Fibroblast of the aortic adventitia (primary cell): ENCODE data around the gene BAHCC1. TPM values are rescaled to one million over a fixed set of nuclear protein-coding genes. Genes with fewer than 3 reads are reported as not detected.

Source experiments
- DNase-seq: peaks from one replicate; pipeline ENCODE4 v3.0.0-alpha.2; 2010; ENCODE audit warnings: low read depth
- H3K4me3 ChIP-seq: 2 replicates; pipeline ENCODE4 v1.5.1; 2011; ENCODE audit warnings: low read depth, mild to moderate bottlenecking, control low read depth, low read length, moderate library complexity
- total RNA-seq: library from RNA; depleted of rRNA; stranded (reverse); fragments of >200 nt; gene quantifications from 2 replicates; pipeline ENCODE4 v1.2.3, GENCODE V29; 2012; ENCODE audit warnings: low replicate concordance
- TF ChIP-seq, protein P1 (sequence below): IDR thresholded peaks from 2 replicates; pipeline ENCODE4 v1.5.1; 2011; ENCODE audit warnings: mild to moderate bottlenecking, low read length, control low read depth, inconsistent platforms; ENCODE audit not compliant: insufficient read depth

The BAHCC1 gene
- total RNA-seq, 1 donor, result 11.7 TPM

DNA sequence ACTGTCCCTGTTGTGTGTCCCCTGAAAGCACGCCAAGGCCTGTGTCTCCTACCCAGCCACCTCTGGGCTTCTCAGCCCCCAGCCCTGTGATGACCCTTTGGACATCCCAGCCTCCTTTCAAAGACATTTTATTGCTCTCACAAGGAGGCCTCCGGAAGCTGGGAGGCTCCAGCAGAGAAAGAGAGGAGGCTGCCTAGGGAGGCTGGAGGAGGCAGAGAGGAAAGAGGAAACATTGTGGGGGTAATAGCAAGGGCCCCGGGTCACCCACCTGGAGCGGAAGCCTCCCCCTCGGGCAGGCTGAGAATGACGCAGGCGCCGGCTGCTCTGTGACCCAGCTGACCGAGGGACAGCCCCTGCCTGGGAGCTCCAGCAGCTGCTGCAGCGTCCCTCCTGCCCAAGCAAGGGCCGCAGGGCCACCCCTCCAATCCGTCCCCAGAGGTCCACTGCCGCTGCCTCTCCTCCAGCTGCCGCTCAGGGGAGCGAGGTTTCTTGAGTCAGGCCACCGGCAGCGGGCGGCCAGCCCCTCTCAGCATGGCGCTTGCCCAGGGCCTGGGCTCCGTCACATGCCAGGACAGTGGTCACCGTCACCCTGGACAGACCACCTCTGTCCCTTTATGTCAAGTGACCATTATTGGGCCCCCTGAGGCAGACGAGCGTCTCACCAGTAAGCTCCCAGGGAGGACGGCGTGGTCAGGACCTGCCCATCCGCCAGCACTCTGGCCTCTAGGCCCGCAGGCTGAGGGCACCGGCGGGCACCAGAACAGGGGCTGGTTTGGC, 88.0 kb downstream of the BAHCC1 start:
- TF ChIP-seq, protein P1, sequence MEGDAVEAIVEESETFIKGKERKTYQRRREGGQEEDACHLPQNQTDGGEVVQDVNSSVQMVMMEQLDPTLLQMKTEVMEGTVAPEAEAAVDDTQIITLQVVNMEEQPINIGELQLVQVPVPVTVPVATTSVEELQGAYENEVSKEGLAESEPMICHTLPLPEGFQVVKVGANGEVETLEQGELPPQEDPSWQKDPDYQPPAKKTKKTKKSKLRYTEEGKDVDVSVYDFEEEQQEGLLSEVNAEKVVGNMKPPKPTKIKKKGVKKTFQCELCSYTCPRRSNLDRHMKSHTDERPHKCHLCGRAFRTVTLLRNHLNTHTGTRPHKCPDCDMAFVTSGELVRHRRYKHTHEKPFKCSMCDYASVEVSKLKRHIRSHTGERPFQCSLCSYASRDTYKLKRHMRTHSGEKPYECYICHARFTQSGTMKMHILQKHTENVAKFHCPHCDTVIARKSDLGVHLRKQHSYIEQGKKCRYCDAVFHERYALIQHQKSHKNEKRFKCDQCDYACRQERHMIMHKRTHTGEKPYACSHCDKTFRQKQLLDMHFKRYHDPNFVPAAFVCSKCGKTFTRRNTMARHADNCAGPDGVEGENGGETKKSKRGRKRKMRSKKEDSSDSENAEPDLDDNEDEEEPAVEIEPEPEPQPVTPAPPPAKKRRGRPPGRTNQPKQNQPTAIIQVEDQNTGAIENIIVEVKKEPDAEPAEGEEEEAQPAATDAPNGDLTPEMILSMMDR, result no peak
- DNase-seq, result no peak
- H3K4me3 ChIP-seq, result no peak overlapping the region

DNA sequence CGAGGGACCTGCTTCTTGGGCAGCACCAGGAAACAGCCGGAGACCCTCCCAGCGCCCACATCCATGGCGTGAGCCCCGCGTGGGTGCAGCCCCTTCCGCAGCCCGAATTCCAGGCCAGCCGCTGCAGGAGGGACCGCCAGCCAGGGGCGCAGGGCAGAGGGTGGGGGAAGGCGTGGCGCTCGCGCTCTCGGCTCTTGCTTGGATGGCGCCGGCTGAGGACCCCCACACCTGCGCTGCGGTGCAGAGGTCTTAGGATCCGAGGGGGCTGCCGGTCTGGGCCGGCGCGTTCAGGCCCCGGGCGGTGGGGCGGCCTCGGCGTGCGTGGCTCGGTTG, 88.6 kb downstream of the BAHCC1 start:
- peak overlapping the region; percentile 36 for H3K4me3 ChIP-seq
- no peak for DNase-seq
- TF ChIP-seq, protein P1, result no peak

DNA sequence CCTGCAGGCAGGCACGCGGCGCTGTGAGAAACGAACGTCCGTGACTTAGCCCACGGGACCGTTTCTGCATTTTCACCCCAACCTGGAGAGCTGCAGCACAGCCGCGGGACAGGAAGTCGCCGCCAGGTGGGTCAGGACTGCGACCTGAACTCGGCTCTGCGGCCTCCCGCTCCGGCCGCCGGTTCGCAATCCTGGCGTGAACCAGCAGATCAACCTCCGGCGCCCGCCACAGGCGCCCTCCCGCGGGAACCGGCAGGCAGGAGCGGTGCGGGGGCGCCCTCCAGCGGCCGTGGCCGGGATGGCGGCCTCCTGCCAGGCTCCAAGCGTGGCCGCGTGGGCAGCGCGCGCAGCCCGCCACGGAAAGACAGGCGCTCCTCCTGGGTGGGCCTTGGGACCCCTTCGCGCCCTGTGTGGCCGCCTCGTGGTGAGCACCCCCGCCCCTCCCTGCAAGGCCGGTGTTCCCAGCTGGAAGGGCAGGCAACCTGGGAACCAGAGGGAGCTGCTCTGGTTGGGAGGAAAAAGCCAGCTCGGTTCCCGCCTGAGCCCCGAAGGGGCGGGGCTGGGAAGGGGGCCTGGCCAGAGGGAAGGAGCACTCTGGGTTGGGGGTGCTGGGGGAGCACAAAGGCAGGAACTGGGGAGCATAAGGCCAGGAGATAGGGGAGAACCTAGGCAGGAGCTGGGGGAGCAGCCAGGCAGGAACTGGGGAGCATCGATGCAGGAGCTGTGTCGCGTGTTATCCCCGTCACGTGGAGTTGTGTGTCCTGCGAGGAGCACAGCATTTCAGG, 89.1 kb downstream of the BAHCC1 start:
- peak; percentile 77 for DNase-seq
- H3K4me3 ChIP-seq, result peak overlapping the region; percentile 57
- TF ChIP-seq, protein P1, result peak; percentile 60

DNA sequence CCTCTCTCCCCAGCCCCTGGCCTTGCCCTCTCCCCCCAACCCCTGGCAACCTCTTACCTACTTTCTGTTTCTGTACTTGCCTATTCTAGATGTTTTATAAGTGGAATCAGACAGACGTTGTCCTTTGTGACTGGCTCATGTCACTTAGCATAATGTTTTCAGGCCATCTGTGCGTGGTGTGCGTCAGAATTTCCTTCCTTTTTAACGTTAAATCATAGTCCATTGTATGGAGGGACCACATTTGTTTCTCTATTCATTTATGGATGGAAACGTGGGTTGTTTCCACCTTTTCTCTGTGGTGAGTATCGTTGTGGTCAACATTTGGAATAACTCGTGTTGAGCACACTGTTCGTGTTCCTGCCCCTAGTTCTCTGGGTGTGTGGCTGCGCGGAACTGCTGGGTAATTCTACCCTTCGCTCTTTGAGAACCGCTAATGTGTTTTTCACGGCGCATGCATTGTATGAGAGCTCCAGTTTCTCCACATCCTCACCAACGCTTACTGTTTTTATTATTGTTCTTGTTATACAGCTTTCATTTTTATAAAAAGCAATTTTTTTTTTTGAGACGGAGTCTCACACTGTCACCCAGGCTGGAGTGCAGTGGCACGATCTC, 91.0 kb downstream of the BAHCC1 start:
- TF ChIP-seq, protein P1, result no peak
- DNase-seq, result no peak
- H3K4me3 ChIP-seq, result no peak overlapping the region

DNA sequence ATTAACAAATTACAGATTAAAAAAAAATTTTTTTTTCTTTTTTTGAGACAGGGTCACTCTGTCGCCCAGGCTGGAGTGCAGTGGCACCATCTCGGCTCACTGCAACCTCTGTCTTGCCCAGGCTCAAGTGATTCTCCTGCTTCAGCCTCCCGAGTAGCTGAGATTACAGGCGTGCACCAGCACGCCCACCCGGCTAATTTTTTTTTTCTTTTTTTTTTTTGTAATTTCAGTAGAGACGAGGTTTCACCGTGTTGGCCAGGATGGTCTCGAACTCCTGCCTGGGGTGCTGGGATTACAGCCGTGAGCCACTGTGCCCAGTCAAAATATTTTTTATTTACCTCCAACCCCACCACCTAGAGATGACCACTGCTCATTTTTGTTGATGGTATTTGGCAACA, 91.8 kb downstream of the BAHCC1 start:
- H3K4me3 ChIP-seq, result no peak overlapping the region
- TF ChIP-seq, protein P1, result no peak
- no peak for DNase-seq

DNA sequence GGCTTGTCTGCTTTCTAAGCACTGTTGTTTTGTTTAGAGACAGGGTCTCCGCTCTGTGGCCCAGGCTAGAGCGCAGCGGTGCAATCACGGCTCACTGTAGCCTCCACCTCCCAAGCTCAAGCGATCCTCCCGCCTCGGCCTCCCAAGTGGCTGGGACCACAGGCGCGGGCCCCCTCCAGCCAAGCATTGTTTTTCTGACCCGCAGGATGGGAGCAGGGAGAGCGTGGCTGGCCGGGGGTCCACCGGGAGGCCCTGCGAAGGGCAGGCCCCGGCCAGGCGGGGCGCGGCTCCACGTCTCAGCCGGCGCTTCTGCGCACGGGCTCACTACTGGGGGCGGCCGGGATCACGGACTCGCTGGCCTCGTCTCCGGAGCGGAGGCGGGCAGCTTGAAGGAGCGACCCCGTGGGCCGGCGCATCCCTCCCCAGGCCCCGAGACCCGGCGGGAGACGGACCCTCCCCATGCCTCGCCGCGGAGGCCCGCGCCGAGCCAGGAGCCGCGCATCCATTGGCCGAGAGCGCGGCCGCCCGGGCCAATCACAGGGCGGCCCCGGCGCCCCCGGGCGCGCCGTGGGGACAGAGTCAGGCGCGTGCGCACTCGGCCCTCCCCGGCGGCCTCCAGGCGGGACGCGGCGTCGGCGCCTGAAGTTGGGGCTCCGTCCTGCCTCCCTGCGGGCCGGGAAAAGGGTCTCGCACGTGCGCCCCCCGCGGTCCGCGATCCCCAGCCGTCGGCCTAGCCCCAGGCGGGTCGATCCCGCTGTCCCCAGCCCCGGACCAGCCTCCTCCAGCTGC, 92.4 kb downstream of the BAHCC1 start:
- DNase-seq, result peak; percentile 52
- H3K4me3 ChIP-seq, result peak overlapping the region; percentile 63
- TF ChIP-seq, protein P1, result no peak
